Left ventricle myocardium inferior (tissue), 1 donor: Measurements from ENCODE around the gene SCRN2. TPM values are rescaled to one million over a fixed set of nuclear protein-coding genes. Genes with fewer than 3 reads are reported as not detected.

Source experiments
- DNase-seq: peaks from one replicate; pipeline ENCODE4 v3.0.0-alpha.2; 2020
- H3K27ac ChIP-seq: fragments of 200-600 bp; replicated peaks from 2 replicates; pipeline ENCODE4 v1.8.0; 2021
- H3K27me3 ChIP-seq: fragments of 200-600 bp; 2 replicates; pipeline ENCODE4 v1.8.0; 2021; ENCODE audit warnings: low read depth
- H3K36me3 ChIP-seq: fragments of 200-600 bp; 2 replicates; pipeline ENCODE4 v1.8.0; 2021
- H3K4me1 ChIP-seq: fragments of 200-600 bp; 2 replicates; pipeline ENCODE4 v1.8.0; 2021
- H3K4me3 ChIP-seq: fragments of 200-600 bp; 2 replicates; pipeline ENCODE4 v1.8.0; 2021; ENCODE audit warnings: mild to moderate bottlenecking, moderate library complexity
- H3K9me3 ChIP-seq: fragments of 200-600 bp; replicated peaks from 2 replicates; pipeline ENCODE4 v1.8.0; 2021
- intact Hi-C: fragments of 100-400 bp; cut with micrococcal nuclease; formaldehyde crosslinking; loops from one replicate; pipeline ENCODE4 v1.11.0; 2022
- total RNA-seq: library from RNA; stranded (reverse); fragmentation: NEBNext Ultra II Directional; extraction: Animal tissue kit (Norgen Biotek cat#: 25700); gene quantifications from one replicate; pipeline ENCODE4 v1.2.1, GENCODE V29; 2021
- TF ChIP-seq, protein P1 (sequence below): fragments of 200-600 bp; IDR thresholded peaks from 2 replicates; pipeline ENCODE4 v1.8.0; 2021; ENCODE audit warnings: antibody characterized with exemption, mild to moderate bottlenecking, borderline replicate concordance
- donor health status: DM: no; HTN: yes; CAD: no; lungs with severe emphysema.

SCRN2 gene
- total RNA-seq, 1 donor from 2014 or later, result 27.1 TPM

DNA sequence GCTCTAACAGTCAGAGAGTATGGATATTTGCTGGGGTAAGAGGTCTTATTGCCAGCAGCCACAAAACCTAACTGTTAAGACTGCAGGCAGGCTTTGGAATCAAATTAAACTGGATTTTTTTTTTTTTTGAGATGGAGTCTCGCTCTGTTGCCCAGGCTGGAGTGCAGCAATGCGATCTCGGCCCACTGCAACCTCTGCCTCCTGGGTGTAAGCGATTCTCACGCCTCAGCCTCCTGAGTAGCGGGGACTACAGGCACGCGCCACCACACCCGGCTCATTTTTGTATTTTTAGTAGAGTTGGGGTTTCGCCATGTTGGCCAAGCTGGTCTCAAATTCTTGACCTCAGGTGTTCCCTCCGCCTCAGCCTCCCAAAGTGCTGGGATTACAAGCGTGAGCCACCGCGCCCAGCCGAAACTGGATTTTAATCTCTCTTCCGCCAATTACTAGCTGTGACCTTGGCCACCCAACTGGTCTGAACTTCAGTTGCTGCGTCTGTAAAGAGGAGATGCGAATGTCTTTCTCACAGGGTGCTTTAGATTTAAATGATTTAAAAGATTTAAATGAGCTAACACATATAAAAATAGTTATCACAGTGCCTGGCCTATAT is 10.6 kb downstream of the SCRN2 start:
- no peak for DNase-seq
- peak overlapping the region; percentile 84 for H3K27ac ChIP-seq
- H3K4me3 ChIP-seq, result peak overlapping the region; percentile 86
- no peaks in the 10 kb centered on the region for H3K27me3 ChIP-seq
- TF ChIP-seq, protein P1, sequence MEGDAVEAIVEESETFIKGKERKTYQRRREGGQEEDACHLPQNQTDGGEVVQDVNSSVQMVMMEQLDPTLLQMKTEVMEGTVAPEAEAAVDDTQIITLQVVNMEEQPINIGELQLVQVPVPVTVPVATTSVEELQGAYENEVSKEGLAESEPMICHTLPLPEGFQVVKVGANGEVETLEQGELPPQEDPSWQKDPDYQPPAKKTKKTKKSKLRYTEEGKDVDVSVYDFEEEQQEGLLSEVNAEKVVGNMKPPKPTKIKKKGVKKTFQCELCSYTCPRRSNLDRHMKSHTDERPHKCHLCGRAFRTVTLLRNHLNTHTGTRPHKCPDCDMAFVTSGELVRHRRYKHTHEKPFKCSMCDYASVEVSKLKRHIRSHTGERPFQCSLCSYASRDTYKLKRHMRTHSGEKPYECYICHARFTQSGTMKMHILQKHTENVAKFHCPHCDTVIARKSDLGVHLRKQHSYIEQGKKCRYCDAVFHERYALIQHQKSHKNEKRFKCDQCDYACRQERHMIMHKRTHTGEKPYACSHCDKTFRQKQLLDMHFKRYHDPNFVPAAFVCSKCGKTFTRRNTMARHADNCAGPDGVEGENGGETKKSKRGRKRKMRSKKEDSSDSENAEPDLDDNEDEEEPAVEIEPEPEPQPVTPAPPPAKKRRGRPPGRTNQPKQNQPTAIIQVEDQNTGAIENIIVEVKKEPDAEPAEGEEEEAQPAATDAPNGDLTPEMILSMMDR, result no peak
- no peaks in the 10 kb centered on the region for H3K9me3 ChIP-seq
- peaks cover 36% of the 10 kb centered on the region for H3K36me3 ChIP-seq
- H3K4me1 ChIP-seq, result peaks cover 46% of the 10 kb centered on the region
- intact Hi-C loops, result no loop called here

DNA sequence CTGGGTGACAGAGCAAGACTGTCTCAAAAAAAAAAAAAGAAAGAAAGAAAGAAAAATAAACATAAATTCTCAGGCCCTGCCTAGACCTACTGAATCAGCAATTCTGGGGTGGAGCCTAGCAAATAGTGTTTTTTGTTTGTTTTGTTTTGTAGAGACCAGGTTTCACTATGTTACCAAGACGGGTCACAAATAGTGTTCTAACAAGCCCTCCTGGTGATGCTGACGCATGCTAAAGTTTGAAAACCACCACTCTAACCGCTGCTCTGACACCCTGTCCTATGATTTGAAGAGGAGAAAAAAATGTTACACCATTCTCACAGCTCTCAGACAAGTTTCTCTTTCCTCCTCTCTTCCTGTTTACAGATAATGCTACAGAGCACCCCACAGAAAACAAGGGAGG is 11.2 kb downstream of the SCRN2 start:
- TF ChIP-seq, protein P1, result no peak
- H3K36me3 ChIP-seq, result peaks cover 42% of the 10 kb centered on the region
- no peaks in the 10 kb centered on the region for H3K9me3 ChIP-seq
- no peak for DNase-seq
- intact Hi-C loops, result no loop called here
- peaks cover 40% of the 10 kb centered on the region for H3K4me1 ChIP-seq
- H3K27ac ChIP-seq, result no peak overlapping the region
- H3K4me3 ChIP-seq, result no peak overlapping the region
- H3K27me3 ChIP-seq, result no peaks in the 10 kb centered on the region

DNA sequence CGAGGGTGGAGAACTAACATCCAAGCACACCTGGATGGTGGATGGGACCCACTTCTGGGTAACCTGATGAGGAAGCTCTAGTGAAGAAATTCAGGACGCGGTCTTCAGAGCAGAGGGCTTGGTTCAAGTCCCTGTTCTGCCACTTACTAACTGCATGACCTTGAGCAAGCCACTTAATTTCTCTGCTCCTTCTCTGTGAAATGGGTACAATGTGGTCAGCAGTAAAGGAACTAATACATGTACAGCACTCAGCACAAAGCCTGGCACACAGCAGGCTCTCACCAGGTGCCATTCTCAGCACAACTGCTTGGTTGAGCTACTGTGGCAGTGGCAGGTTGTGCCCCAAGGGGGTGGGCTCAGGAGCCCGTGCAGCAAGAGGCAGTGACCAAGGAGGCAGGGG is 17.6 kb downstream of the SCRN2 start:
- Histone ChIP-seq H3K27ac (no peak overlapping the region), H3K4me1 (peaks cover 27% of the 10 kb centered on the region), H3K4me3 (no peak overlapping the region), H3K36me3 (peaks cover 61% of the 10 kb centered on the region), H3K9me3 (no peaks in the 10 kb centered on the region), H3K27me3 (no peaks in the 10 kb centered on the region)
- intact Hi-C loops, result no loop called here
- TF ChIP-seq, protein P1, result no peak
- DNase-seq, result no peak

DNA sequence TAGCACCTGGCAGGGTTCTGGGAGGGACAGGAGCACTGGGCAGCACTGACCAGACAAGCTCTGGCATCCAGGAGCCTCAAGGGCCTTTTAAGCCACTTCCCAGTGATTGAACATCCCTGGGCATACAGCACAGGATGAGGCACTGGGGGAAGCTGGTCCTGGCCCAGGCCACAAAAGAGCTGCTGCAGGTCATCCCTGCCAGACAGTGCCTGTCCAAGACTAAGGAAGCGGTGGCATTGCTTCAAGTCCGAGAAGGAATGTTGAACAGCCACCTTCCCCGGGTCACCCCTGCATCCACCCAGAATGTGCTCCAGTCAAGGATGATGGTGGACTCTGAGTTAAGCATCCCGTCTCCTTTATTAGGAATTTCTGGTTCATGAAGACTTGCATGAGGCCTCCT is 18.3 kb downstream of the SCRN2 start:
- H3K27me3 ChIP-seq, result no peaks in the 10 kb centered on the region
- H3K27ac ChIP-seq, result no peak overlapping the region
- DNase-seq, result no peak
- H3K9me3 ChIP-seq, result no peaks in the 10 kb centered on the region
- peaks cover 27% of the 10 kb centered on the region for H3K4me1 ChIP-seq
- TF ChIP-seq, protein P1, result no peak
- H3K36me3 ChIP-seq, result peaks cover 61% of the 10 kb centered on the region
- intact Hi-C loops, result no loop called here
- no peak overlapping the region for H3K4me3 ChIP-seq

DNA sequence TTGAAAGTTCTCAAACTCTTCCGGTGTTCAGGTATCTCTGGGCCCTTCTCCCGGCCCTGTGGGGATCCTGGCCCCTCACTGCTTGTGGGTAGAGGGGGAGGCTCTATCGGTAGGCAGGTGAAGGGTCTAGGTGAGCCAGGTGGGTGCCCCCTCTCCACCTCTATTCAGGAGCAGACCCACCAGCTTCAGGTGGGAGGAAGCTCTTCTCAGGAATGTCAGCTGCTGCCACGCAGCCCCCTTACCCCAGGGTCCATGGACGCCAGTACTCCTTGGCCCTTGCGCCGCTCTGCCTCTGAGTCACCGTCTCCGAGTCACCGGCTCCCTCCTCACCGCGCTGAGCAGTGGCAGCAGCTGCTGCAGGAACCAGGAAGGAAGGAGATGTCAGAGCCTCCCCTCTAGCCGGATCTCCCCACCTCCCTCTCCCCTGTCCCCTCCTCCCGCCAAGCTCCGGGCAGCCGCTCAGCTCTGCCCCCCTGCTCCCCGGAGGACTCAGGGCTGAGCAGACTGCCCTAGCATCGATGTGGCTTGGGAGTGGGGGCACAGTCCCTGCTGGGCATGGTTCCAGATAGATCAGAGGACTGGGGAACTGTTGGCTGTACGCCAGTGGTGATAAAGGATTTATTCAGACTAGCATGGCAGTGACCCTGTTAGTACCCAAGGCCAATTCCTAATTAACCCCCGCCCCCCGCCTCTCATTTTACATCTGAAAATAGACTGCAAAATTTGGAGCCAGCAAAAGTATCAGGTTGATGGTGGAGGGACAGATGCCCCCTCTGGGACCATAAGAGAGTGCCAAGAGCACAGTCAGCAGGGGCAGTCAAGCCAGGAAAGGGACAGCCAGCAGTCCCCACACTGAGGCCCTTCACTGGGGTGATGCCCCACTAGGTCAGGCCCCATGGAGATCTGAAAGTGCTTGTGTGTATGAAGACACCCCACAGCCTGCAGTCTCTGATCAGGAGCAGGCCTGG is 19.4 kb downstream of the SCRN2 start, which contains the start of gene OSBPL7:
Gene OSBPL7, minus strand, starts transcription at position 371 of the 968 bp plus-strand sequence. CDS start 1,516 bp downstream, outside the sequence.
- H3K4me3 ChIP-seq, result peak within 1 kb of the TSS; percentile 82
- H3K4me1 ChIP-seq, result peaks cover 27% of the 10 kb centered on the region
- H3K27ac ChIP-seq, result peak within 1 kb of the TSS; percentile 66
- TF ChIP-seq, protein P1, result no peak
- peak; percentile 60 for DNase-seq
- intact Hi-C loops, result no loop called here
- no peaks in the 10 kb centered on the region for H3K27me3 ChIP-seq
- H3K36me3 ChIP-seq, result peaks cover 61% of the 10 kb centered on the region
- no peaks in the 10 kb centered on the region for H3K9me3 ChIP-seq
